ENCODE measurements around the gene ITPR1.

ITPR1 gene

DNA sequence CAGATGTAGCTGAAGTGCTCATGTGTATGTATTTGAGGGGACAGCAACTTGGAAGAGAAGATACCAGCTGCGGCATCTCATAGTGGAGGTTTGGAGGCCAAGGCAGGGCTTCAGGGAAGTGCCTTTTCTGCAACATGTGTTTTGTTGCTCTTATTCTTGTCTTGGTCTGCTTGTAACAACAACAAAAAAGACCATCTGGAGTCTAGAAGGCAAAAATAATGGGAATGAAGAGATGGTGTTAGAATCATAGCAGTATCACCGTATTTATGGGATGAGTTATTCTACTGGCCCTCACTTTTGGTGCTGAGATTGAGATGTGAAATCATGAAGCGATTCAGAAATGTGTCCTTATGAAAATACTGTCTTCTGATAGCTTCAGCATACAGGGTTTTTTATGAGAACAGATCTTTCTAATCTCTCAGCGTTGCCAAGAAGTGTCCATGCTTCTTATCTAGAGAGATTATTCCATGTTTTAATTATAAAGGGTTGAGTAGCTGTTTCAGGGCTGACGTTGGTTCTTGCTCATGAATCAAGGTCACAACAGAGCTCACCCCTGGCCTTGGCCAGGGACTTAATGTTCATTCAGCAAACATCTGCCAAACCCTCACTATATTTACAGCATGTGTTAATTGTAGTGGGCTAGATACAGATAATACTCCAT is 58.0 kb downstream of the ITPR1 start:
- in situ Hi-C loops (cut with HindIII; ENCODE audit: low sequenced_read_pairs): no loop called here
- H3K4me3 ChIP-seq (ENCODE audit: low read depth, low read length): no peak overlapping the region
- TF ChIP-seq, protein P1, sequence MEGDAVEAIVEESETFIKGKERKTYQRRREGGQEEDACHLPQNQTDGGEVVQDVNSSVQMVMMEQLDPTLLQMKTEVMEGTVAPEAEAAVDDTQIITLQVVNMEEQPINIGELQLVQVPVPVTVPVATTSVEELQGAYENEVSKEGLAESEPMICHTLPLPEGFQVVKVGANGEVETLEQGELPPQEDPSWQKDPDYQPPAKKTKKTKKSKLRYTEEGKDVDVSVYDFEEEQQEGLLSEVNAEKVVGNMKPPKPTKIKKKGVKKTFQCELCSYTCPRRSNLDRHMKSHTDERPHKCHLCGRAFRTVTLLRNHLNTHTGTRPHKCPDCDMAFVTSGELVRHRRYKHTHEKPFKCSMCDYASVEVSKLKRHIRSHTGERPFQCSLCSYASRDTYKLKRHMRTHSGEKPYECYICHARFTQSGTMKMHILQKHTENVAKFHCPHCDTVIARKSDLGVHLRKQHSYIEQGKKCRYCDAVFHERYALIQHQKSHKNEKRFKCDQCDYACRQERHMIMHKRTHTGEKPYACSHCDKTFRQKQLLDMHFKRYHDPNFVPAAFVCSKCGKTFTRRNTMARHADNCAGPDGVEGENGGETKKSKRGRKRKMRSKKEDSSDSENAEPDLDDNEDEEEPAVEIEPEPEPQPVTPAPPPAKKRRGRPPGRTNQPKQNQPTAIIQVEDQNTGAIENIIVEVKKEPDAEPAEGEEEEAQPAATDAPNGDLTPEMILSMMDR (IDR thresholded peaks at IDR 0.05; ENCODE audit: low read depth, low read length): no peak
- no peak for DNase-seq (ENCODE audit: low read depth, low spot score)

GRCh38 chr3:4551794-4552442 is 58.8 kb downstream of the ITPR1 start:
- in situ Hi-C loops (cut with HindIII; ENCODE audit: low sequenced_read_pairs): no loop called here
- no peak for DNase-seq (ENCODE audit: low read depth, low spot score)
- TF ChIP-seq, protein P1 (IDR thresholded peaks at IDR 0.05; ENCODE audit: low read depth, low read length): no peak
- no peak overlapping the region for H3K4me3 ChIP-seq (ENCODE audit: low read depth, low read length)

GRCh38 chr3:4552811-4553210 is 59.7 kb downstream of the ITPR1 start:
- TF ChIP-seq, protein P1 (IDR thresholded peaks at IDR 0.05; ENCODE audit: low read depth, low read length): no peak
- H3K4me3 ChIP-seq (ENCODE audit: low read depth, low read length): no peak overlapping the region
- in situ Hi-C loops (cut with HindIII; ENCODE audit: low sequenced_read_pairs): no loop called here
- DNase-seq (ENCODE audit: low read depth, low spot score): no peak

DNA sequence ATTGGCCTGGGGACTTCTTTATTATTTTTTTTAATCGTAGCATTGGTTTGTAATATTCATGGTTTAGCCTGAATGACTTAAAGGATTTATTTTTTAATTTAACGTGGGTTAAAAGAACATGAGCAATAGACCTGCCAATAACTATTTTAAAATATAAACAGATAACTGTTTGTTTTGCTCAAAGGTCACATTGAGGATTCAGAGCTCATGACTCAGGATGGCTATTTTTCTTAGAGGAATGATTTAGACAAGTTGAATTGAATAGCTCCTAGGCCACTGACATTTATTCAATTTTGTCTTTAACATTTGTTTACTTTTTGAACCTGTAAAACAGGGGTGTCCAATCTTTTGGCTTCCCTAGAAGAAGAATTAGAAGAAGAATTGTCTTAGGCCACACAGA is 68.5 kb downstream of the ITPR1 start:
- no peak for DNase-seq (ENCODE audit: low read depth, low spot score)
- H3K4me3 ChIP-seq (ENCODE audit: low read depth, low read length): no peak overlapping the region
- in situ Hi-C loops (cut with HindIII; ENCODE audit: low sequenced_read_pairs): no loop called here
- TF ChIP-seq, protein P1 (IDR thresholded peaks at IDR 0.05; ENCODE audit: low read depth, low read length): no peak

- in situ Hi-C loops (cut with HindIII; ENCODE audit: low sequenced_read_pairs): no loop called here
- no peak for DNase-seq (ENCODE audit: low read depth, low spot score)
- no peak overlapping the region for H3K4me3 ChIP-seq (ENCODE audit: low read depth, low read length)
- TF ChIP-seq, protein P1 (IDR thresholded peaks at IDR 0.05; ENCODE audit: low read depth, low read length): no peak
These were observed 69.4 kb downstream of the ITPR1 start for GRCh38 chr3:4562595-4562994.

GRCh38 chr3:4564270-4564669 is 71.1 kb downstream of the ITPR1 start:
- TF ChIP-seq, protein P1 (IDR thresholded peaks at IDR 0.05; ENCODE audit: low read depth, low read length): no peak
- in situ Hi-C loops (cut with HindIII; ENCODE audit: low sequenced_read_pairs): no loop called here

More at GRCh38 chr3:4564270-4564669, 71.1 kb downstream of the ITPR1 start:
- DNase-seq (ENCODE audit: low read depth, low spot score): no peak
- H3K4me3 ChIP-seq (ENCODE audit: low read depth, low read length): no peak overlapping the region
